ENCODE data around the gene C3orf18.

The C3orf18 gene

DNA sequence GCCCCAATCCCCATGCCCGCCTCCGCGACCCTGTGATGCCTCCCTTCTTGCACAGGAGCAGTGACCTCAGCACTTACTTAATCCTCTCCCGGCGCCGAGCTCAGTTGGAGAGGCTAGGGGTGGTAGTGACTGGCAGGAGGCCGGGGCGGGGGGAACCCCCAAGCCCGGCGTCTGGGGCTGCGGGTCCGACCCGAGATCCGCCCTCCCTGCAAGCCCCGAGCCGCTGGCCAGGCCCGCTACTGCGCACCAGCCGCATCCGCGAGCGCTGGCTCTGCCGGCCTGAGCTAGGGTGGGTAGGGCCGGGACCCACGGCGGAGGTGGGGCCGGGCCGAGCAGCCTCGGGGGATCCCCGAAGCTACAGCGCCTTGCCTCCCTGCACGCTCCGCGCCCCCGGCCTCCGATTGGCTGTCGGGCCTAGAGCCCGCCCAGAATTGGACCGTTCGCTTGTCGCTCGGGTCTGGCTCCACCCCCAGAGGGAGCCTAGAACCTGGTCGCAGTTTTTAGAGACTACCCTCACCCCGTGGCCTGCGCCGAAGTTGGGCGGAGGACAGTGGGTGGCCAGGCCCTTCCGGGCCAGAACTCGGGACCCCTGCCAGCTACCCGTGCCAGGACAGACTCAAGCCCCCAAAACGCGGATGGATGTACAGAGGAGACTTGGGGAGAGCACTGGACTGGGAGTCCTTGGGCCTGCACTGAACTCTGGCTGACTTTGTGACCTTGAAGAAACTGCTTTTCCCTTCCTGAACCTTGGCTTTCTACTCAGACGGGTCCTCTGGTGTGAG, at the start of gene C3orf18:
TSS of gene C3orf18 (minus strand) at position 362 of the 782 bp plus-strand sequence. CDS start 2,048 bp downstream, outside the sequence.
- in situ Hi-C loops (cut with MboI; ENCODE audit: low sequenced_read_pairs) = no loop called here

DNA sequence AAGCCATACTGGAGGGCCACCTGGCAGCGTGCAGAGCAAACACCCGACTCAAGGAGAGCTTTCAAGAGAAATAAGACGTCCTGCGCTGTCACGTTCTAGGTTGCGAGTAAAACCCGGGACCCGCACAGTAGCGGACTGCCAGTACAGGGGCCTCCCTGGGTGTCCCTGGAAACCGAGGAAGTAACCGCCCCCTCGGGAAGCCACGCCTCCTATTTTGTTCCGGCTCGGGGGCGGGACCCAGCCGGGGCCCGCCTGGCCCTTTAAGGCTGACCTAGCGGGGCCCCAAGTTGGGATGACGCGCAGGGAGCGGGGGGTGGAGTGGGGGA, 49.2 kb upstream of the C3orf18 start:
- in situ Hi-C loops (cut with MboI; ENCODE audit: low sequenced_read_pairs) = loop anchor here (25.0 kb wide), 1 partner anchor 746 kb away; no protein-coding TSS in a partner anchor

DNA sequence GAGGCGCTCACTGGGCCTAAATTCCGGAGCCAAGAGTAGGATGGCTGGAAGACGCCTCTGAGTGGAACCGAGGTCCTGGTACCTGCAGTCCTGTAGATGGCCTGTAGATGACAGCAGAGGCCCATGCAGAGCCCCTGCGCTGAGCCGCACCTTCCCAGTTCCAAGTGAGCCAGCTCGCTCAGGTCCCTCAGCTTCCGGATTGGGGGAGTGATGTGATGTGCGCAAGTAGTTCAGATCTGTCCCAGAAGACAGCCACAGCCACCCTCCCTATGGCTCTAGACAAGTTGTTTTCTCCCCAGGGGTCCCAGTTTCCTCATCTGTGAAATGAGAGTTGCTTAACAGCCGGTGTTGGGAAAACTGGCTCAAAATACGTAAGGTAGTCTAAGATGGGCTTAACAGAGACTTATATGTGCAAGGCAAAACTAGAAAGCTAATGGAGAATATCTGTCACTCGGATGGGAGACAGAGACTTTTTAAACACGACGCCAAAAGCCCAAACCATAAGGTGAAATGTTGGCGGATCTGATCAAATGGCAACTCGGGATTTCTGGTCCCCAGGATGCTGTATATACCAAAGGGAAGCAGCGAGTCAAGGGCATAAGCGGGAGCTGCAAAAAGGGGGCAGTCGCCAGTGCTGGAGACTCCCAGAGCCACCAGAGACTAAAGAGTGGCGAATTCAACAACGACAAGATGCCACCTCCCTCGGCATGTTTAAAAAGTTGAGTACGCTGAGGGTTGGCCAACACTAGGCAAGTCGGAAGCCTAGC, 48.6 kb upstream of the C3orf18 start:
- in situ Hi-C loops (cut with MboI; ENCODE audit: low sequenced_read_pairs) = loop anchor here (25.0 kb wide), 1 partner anchor 746 kb away; no protein-coding TSS in a partner anchor

DNA sequence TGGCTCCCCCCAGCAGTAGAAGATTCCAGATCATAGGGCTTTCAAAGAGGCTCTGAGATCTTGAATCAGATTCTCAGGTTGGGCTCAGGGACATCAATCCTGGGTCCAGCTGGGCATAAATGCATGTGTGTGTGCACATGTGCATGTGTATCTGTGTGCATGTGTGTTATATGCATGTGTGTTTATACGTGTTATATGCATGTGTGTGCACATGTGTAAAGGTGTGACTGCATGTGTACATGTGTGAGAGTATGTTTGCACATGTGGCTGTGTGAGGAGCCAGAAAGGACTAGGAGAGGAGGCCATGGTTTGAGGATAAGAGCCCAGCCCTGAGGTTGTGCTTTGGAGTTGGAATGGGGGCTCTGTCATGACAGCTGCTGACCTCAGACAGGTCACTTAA, 47.6 kb upstream of the C3orf18 start:
- in situ Hi-C loops (cut with MboI; ENCODE audit: low sequenced_read_pairs) = loop anchor here (25.0 kb wide), 1 partner anchor 747 kb away; no protein-coding TSS in a partner anchor

DNA sequence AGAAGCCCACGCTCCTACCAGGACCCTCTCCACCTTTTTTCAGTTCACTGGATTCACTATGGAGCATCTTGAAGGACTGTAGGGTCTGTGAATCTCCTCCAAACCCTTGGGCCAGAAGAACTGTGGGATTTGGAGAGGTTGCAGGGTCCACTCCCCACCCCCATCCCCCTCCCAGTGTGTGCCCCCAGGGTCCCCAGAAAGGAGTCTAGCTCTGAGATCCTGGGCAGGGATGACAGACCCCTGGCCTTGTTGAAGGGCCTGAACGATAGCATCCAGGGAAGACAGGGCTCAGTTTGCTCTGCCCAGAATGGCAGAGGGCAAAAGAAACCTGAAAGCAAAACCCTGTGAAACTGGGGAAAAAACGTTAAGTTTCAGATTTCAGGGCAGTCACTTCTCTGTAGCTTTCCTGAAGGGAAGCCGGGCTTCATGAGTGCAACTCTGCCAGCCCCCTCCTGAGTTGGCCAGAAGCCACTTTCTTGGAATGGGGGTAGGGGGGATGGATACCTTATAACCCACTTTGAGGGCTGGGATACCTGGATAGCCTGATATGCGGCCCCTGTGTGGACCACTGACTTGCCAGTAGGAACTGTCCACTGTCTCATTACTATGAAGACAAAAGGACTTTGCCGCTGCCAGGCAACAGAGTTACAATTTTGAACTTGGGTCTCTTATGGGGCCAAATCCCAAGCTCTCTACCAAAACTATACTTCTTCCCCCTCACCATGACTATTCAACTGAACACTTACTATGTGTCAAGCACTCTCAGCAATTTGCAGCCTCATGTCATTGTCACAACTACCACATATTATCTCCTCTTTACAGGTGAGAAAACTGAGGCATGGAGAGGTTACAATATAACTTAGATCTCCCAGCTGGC, 45.7 kb upstream of the C3orf18 start:
- in situ Hi-C loops (cut with MboI; ENCODE audit: low sequenced_read_pairs) = loop anchor here (25.0 kb wide), 1 partner anchor 749 kb away; no protein-coding TSS in a partner anchor

DNA sequence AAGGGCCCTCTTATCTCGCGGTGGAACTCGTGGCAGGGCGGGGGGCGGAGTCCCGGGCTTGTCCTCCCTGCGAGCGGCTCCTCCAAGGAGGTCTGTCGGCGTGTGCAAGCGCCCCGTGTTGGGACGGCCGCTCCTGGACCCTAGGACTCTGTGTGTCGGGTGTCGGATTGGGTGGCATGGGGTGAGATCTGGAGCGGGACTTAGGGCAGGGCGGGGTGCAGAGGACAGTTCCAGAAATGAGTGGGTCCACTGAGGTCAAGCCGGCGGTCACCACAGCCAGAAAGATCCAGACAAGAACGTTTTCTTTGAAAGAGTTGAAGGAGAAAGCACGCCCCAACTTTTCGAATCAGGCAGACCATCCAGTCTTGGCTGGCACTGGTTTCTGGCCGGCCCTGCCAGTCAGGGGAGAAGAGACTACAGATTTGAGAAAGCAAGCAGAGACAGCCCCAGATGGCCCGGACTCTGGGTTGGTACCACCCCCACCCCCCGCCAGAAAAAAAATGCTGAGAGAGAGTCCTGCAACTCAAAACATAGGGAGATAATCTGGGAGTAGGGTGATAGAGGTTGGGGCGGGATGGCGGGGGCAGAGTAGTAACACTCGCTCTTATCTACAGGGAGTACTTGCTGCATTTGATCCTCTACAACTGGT, 44.8 kb upstream of the C3orf18 start:
- in situ Hi-C loops (cut with MboI; ENCODE audit: low sequenced_read_pairs) = loop anchor here (25.0 kb wide), 1 partner anchor 750 kb away; no protein-coding TSS in a partner anchor

DNA sequence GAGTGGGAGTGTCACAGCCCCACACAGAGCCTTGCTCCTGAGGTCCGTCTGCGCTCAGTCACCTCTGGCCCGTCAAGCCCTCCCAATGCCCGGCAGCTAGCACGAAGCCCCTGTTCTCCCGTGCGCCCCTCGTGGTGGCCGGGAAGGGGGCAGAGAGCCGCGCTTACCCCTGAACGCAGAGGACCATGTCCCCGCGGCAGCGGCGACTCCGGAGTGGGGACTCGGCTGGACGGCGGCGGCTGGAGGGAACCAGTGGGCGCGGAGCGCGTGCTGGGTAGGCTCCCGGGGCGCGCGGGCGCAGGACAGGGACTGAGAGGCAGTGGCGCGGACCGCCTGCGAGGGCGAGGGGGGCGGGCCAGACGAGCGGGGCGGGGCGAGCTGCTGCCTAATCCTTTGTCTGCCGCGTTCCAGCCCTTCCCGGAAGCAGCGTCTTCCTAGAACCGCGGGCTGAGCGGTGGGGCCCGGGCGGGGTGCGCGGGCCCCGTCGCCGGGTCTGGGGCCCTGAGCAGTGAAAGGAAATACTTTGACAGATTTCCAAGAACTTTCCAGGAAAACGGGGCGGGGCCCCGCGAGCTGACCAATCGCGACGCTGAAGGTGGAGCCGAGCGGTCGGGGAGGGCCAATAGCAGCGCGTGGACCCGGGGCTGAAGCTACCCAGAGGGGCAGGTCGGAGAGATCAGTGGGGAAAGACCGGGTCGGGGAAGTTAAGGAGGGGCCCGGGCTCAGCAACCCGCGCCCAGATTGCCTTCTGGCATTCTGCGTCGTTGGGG, 44.1 kb upstream of the C3orf18 start, which contains the start of gene CISH:
TSS of gene CISH (minus strand) at position 311 of the 770 bp plus-strand sequence. CDS start at position 187, 124 bp downstream.
- in situ Hi-C loops (cut with MboI; ENCODE audit: low sequenced_read_pairs) = loop anchor here (25.0 kb wide), 1 partner anchor 751 kb away; no protein-coding TSS in a partner anchor

DNA sequence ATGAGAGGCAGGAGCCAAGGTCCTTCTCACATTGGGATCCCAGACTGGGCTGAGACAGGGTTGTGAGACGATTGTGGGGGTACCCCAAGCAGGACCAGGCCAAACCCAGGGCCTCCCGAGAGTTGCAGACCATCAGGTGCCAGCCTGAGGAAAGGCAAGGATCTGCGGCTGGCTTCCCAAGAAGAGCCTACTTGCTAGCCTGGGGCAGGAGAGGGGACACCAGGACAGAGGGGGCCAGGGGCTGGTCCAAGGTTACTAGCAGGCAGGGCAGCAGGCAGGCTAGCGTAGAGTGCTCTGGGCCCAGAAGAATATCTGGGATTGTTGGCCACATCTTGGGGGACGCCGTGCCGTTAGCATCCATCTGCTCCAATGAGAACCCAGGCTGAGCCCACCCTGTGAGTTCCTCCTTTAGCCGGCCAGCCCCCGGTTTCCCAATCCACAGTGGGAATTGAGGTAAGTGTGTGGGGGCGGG, 43.5 kb upstream of the C3orf18 start:
- in situ Hi-C loops (cut with MboI; ENCODE audit: low sequenced_read_pairs) = loop anchor here (25.0 kb wide), 1 partner anchor 751 kb away; no protein-coding TSS in a partner anchor

DNA sequence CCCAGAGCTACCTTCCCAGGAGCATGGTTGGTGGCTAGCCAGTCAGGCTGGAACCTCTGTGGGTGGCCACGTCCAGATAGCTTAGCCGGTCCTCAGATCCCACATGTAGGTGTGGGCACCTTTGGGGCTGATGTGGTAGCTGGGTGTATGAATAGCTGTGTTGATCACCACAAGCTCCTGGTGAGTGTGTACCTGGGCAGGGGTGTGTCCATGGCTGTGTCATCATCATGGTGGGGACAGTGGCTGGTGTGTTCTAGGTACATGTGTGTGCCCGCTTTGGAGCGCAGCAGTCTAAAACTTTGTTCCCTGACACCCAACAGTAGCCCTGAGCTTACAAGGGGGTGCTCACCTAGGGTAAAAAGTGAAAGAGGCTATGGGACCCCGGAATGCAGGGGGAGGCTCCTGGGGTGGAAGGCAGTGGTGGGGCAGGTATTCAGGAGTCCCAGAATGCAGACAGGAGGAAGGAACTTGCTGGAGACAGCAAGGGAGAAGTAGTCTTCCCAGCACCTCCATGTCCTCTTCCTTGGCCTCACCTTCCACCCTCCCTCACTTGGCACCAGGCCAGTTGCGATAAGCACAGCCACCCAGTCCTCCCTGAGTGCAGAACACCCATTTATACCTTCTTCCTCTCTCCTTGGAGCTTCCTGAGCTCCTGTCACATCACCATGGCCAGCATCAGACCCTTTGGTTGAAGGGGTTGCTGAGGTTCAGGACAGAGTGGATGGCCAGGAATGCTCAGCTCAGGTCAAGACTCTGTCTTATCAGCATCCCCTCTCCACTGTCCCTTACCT, 42.8 kb upstream of the C3orf18 start:
- in situ Hi-C loops (cut with MboI; ENCODE audit: low sequenced_read_pairs) = loop anchor here (25.0 kb wide), 1 partner anchor 752 kb away; no protein-coding TSS in a partner anchor

DNA sequence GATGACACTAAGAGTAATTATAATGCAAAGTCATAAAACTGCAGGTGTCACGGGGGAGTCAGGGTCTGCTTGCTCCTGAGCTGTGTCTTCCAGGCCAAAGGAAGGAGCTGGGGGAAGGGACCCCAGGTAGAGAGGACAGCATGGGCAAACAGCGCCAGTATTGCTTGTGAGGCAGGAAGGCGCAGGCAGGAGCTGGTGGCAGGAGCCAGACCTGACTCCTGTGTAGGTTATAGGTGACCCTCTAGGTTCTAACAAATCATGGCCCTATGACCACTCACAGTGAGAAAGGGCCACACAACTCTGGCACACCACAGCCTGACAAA, 42.2 kb upstream of the C3orf18 start:
- in situ Hi-C loops (cut with MboI; ENCODE audit: low sequenced_read_pairs) = loop anchor here (25.0 kb wide), 1 partner anchor 753 kb away; no protein-coding TSS in a partner anchor

DNA sequence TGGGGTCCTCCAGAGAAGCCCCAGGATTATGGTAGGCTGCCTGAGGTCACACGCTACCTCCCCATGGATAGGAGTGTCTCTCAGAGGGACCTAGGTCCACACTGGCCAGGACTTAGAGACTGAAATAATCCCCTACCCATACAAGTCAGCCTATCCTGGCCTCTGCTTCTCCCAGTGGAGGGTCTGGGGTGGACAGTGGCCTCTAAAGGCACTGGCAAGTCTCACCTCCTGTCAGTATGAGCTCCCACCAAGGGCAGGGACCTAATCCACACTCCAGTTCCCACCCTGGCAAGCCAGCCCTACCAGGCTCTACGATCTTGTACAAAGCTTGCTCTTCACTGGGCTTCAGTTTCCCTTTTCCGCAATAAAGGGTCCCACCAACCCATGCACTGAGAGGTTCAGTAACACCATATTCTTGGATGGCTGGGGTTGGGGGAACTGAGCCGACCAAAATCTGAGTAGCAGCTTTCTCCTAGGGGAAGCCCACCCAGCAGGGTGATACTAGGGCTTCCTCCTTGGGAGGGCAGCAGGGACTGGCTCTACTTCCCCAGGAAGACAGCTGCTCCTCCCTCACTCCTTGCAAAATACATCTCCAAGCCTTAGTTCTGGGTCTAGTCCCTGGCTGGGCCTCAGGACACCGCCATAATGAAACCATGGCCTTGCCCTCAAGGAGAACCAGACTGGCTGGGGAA, 41.7 kb upstream of the C3orf18 start:
- in situ Hi-C loops (cut with MboI; ENCODE audit: low sequenced_read_pairs) = loop anchor here (25.0 kb wide), 1 partner anchor 753 kb away; no protein-coding TSS in a partner anchor

DNA sequence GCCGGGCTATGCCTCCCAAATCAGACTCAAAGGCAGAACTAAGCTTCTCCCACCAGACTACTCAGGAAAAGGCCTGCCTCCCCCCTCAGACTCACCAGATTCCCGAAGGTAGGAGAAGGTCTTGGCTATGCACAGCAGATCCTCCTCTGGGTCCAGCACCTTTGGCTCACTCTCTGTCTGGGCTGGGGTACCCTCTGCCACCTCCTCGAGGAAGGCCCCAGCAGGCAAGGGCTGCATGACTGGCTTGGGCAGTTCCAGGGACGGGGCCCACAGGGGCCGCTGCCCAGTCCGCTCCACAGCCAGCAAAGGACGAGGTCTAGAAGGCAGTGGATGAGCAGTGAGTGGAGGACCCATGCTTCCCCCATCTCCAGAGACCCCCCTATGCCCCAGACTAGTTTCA, 40.7 kb upstream of the C3orf18 start:
- in situ Hi-C loops (cut with MboI; ENCODE audit: low sequenced_read_pairs) = loop anchor here (25.0 kb wide), 1 partner anchor 754 kb away; no protein-coding TSS in a partner anchor

DNA sequence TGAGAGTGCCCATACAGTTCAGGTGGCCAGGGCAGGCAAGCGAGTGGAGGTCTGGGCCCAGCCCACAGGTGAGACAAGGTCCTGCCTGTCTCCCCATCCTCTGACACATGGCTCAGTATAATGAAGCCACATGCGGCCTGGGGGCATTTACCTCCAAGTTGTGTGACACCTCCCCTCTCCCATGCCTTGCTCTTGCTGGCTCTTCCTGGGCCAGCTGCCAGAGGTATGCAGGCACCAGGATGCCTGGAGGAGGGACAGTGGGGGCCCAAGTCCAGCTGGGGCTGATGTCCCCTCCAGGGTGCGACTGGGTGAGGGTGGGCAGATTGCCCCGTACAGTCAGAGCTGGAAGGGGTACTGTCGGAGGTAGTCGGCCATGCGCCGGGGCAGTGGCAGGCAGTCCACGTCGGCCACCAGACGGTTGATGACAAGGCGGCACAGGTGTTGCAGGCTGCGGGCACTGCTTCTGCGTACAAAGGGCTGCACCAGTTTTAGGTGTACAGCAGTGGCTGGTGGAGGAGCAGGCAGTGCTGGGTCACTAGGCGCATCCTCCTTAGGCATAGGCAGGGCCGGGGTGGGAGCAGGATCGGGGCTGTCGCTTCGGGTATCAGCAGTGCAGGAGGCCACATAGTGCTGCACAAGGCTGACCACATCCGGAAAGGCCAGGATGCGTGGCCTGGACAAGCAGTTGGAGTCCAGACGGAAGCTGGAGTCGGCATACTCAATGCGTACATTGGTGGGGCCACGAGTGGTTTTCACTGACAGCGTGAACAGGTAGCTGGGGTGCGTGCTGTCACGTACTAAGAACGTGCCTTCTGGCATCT, 39.9 kb upstream of the C3orf18 start:
- in situ Hi-C loops (cut with MboI; ENCODE audit: low sequenced_read_pairs) = loop anchor here (25.0 kb wide), 1 partner anchor 755 kb away; no protein-coding TSS in a partner anchor

DNA sequence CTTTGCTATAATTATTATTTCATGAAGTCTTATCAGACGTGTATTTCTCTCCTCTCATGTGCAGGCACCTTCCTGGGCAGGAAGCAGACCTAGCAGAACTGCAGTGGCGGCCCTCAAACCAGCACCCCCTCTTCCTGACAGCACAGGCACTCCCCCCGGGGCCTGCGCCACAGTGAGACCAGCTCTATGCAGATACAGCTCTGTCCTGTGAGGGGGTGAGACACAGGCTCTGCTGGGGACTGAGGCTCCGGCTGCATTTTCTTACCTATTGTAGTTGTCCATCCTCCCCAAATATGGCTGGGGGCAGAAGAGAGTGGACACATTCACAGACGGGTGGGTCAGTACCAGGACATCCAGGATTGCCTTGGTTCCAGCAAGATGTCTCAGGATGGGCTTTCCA, 39.0 kb upstream of the C3orf18 start:
- in situ Hi-C loops (cut with MboI; ENCODE audit: low sequenced_read_pairs) = loop anchor here (25.0 kb wide), 1 partner anchor 756 kb away; no protein-coding TSS in a partner anchor

DNA sequence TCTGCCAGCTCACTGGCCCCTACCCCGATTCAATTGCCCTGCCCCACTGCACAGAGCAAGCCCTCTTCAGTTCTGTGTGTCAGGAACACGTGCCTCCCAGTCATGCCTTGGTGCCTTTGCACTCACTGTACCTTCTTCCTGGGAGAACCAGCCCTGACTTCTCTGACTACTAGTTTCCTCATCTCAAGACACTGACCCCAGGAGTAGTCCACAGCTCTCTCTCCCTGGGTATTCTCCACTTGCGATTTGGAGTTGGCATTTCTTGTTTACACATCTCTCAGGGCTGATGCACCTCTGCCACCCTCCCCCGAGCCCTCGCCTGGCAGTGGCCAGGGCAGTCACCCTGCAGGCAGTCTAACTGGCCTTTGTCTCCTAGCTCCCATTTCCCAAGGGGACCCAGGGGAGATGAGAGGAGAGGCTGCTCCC, 38.4 kb upstream of the C3orf18 start:
- in situ Hi-C loops (cut with MboI; ENCODE audit: low sequenced_read_pairs) = loop anchor here (25.0 kb wide), 1 partner anchor 756 kb away; no protein-coding TSS in a partner anchor
